Common myeloid progenitor, CD34-positive (primary cell): ENCODE data around the gene C2CD2.

Source experiments
- CTCF ChIA-PET: fragments of 350-600 bp; sonication (Branson Sonifier 250); formaldehyde crosslinking; loops from one replicate; lab custom pipeline; 2021; ENCODE audit warnings: antibody characterized with exemption; lab: Charles Lee
- POLR2A ChIA-PET: fragments of 350-600 bp; sonication (Branson Sonifier 250); formaldehyde crosslinking; loops from one replicate; lab custom pipeline; 2021; ENCODE audit warnings: antibody characterized with exemption; lab: Charles Lee
- DNase-seq, 3 donors: peaks; one replicate each; pipeline versions ENCODE4 v3.0.0 to v3.0.0-alpha.2; 2013
- H3K27ac ChIP-seq, 2 experiments: 1 replicate in 1 of 2; 2 replicates in 1 of 2; pipeline ENCODE4 v1.7.0; 2013; ENCODE audit warnings: inconsistent platforms in 2 of 2, low read length in 2 of 2, mild to moderate bottlenecking in 2 of 2, low read depth in 1 of 2, moderate library complexity in 1 of 2; ENCODE audit not compliant: severe bottlenecking in 2 of 2, insufficient read depth in 1 of 2, poor library complexity in 1 of 2
- H3K27me3 ChIP-seq, 5 experiments: replicated peaks in 2 of 5; 1 replicate in 3 of 5; 2 replicates in 2 of 5; pipeline versions ENCODE4 v1.6.1 to v1.7.0; 2013; ENCODE audit warnings: low read length in 4 of 5, mild to moderate bottlenecking in 2 of 5, moderate library complexity in 2 of 5, inconsistent platforms in 1 of 5; ENCODE audit not compliant: insufficient read depth in 5 of 5, control insufficient read depth in 4 of 5
- H3K36me3 ChIP-seq, 4 experiments: 1 replicate in 2 of 4; 2 replicates in 2 of 4; pipeline versions ENCODE4 v1.6.1 to v1.7.0; 2013; ENCODE audit warnings: low read length in 3 of 4, control low read depth in 1 of 4, mild to moderate bottlenecking in 1 of 4; ENCODE audit not compliant: control insufficient read depth in 4 of 4, insufficient read depth in 4 of 4
- H3K4me1 ChIP-seq, 4 experiments: 1 replicate in 3 of 4; 2 replicates in 1 of 4; pipeline versions ENCODE4 v1.6.1 to v1.7.1; 2013; ENCODE audit warnings: low read length in 3 of 4, mild to moderate bottlenecking in 3 of 4, control low read depth in 1 of 4, inconsistent platforms in 1 of 4, moderate library complexity in 1 of 4; ENCODE audit not compliant: control insufficient read depth in 4 of 4, insufficient read depth in 4 of 4; ENCODE audit errors: control extremely low read depth in 1 of 4
- H3K4me3 ChIP-seq, 7 experiments: 1 replicate in 4 of 7; 2 replicates in 3 of 7; pipeline versions ENCODE4 v1.5.1 to v1.7.0; 2013; ENCODE audit warnings: mild to moderate bottlenecking in 7 of 7, low read length in 6 of 7, moderate library complexity in 6 of 7, inconsistent platforms in 2 of 7, low read depth in 2 of 7, control low read depth in 1 of 7; ENCODE audit not compliant: insufficient read depth in 4 of 7, control insufficient read depth in 1 of 7; ENCODE audit errors: extremely low read depth in 1 of 7
- H3K9me3 ChIP-seq, 5 experiments: 1 replicate in 4 of 5; 2 replicates in 1 of 5; pipeline versions ENCODE4 v1.6.1 to v1.7.1; 2013; ENCODE audit warnings: low read length in 4 of 5, mild to moderate bottlenecking in 2 of 5, inconsistent platforms in 1 of 5, low read depth in 1 of 5, moderate library complexity in 1 of 5; ENCODE audit not compliant: control insufficient read depth in 4 of 5, insufficient read depth in 2 of 5; ENCODE audit errors: control extremely low read depth in 1 of 5
- WGBS: methylation state at CpG from one replicate; pipeline ENCODE4 v1.1.5; 2013; ENCODE audit not compliant: insufficient coverage; 5-methylcytosine and 5-hydroxymethylcytosine counted together

Gene C2CD2

GRCh38 chr21:41894922-41895557 lies 58.8 kb downstream of the C2CD2 start:
- POLR2A ChIA-PET, result interaction anchor here (0.9 to 1.3 kb wide), 5 partner anchors 10 to 223 kb away, joined by 3 to 9 read pairs (median 5); partner anchors contain the start of gene PRDM15
- Histone ChIP-seq H3K27me3 (no peaks in the 10 kb centered on the region), H3K4me3 (peak overlapping the region in 3 of 7 experiments; percentile 6 to 22 (median 7)), H3K27ac (peak overlapping the region in 1 of 2 experiments; percentile 14), H3K4me1 (peaks cover 12 to 50% (median 37%) of the 10 kb centered on the region in 4 experiments), H3K9me3 (no peaks in the 10 kb centered on the region), H3K36me3 (peaks cover 0 to 70% (median 17%) of the 10 kb centered on the region in 4 experiments)
- CTCF ChIA-PET, result interaction anchor here (0.8 to 2.3 kb wide), 11 partner anchors 10 to 223 kb away, joined by 3 to 16 read pairs (median 4); partner anchors contain the start of gene PRDM15
- DNase-seq, result peak; percentile 46 to 87 (median 79)
- WGBS, result 68% methylated on average over 6 of the region's 13 CpGs

GRCh38 chr21:41894511-41894910 lies 59.3 kb downstream of the C2CD2 start:
- H3K9me3 ChIP-seq, result no peaks in the 10 kb centered on the region
- no peaks in the 10 kb centered on the region for H3K27me3 ChIP-seq
- ChIA-PET POLR2A (interaction anchor here (1.2 to 1.3 kb wide), 2 partner anchors 9 to 15 kb away, joined by 5 to 7 read pairs; partner anchors contain the start of gene PRDM15), CTCF (interaction anchor here (1.0 to 2.3 kb wide), 5 partner anchors 9 to 35 kb away, joined by 3 to 16 read pairs (median 5); no protein-coding TSS in a partner anchor)
- 100% methylated on average over 6 of the region's 9 CpGs for WGBS
- peaks cover 0 to 67% (median 17%) of the 10 kb centered on the region in 4 experiments for H3K36me3 ChIP-seq
- H3K4me3 ChIP-seq, result no peak overlapping the region
- no peak for DNase-seq
- H3K4me1 ChIP-seq, result peaks cover 12 to 46% (median 35%) of the 10 kb centered on the region in 4 experiments
- peak overlapping the region in 1 of 2 experiments; percentile 14 for H3K27ac ChIP-seq

GRCh38 chr21:41892726-41893125 lies 61.1 kb downstream of the C2CD2 start:
- peaks cover 10 to 69% (median 21%) of the 10 kb centered on the region in 4 experiments for H3K36me3 ChIP-seq
- ChIA-PET POLR2A (no interaction called here), CTCF (interaction anchor here (1.2 to 1.3 kb wide), 2 partner anchors 15 to 224 kb away, joined by 3 read pairs; no protein-coding TSS in a partner anchor)
- no peak for DNase-seq
- no peak overlapping the region for H3K4me3 ChIP-seq
- no peaks in the 10 kb centered on the region for H3K27me3 ChIP-seq
- no peak overlapping the region for H3K27ac ChIP-seq
- H3K9me3 ChIP-seq, result no peaks in the 10 kb centered on the region
- 88% methylated on average over 14 of the region's 16 CpGs for WGBS
- H3K4me1 ChIP-seq, result peaks cover 12 to 35% (median 29%) of the 10 kb centered on the region in 4 experiments

- POLR2A ChIA-PET, result no interaction called here
- Histone ChIP-seq H3K4me1 (peaks cover 15 to 28% (median 25%) of the 10 kb centered on the region in 4 experiments), H3K27me3 (no peaks in the 10 kb centered on the region), H3K36me3 (peaks cover 11 to 61% (median 20%) of the 10 kb centered on the region in 4 experiments), H3K27ac (no peak overlapping the region), H3K4me3 (no peak overlapping the region), H3K9me3 (no peaks in the 10 kb centered on the region)
- WGBS, result 95% methylated on average over 5 of the region's 5 CpGs
- DNase-seq, result no peak
- CTCF ChIA-PET, result interaction anchor here (1.2 kb wide), 1 partner anchor 11 kb away, joined by 3 read pairs; no protein-coding TSS in a partner anchor
These were observed 62.7 kb downstream of the C2CD2 start for GRCh38 chr21:41891132-41891531.

- no peak for DNase-seq
- CTCF ChIA-PET, result interaction anchor here (1.2 kb wide), 1 partner anchor 12 kb away, joined by 3 read pairs; no protein-coding TSS in a partner anchor
- POLR2A ChIA-PET, result no interaction called here
- Histone ChIP-seq H3K27ac (no peak overlapping the region), H3K36me3 (peaks cover 11 to 56% (median 20%) of the 10 kb centered on the region in 4 experiments), H3K4me3 (no peak overlapping the region), H3K4me1 (peaks cover 17 to 28% (median 25%) of the 10 kb centered on the region in 4 experiments), H3K27me3 (no peaks in the 10 kb centered on the region), H3K9me3 (no peaks in the 10 kb centered on the region)
- no CpG with 5 or more reads among the region's 6 CpGs for WGBS
These were observed 63.5 kb downstream of the C2CD2 start for GRCh38 chr21:41890355-41890754.

GRCh38 chr21:41888749-41889376 lies 65.0 kb downstream of the C2CD2 start:
- Histone ChIP-seq H3K4me1 (peaks cover 8 to 28% (median 21%) of the 10 kb centered on the region in 4 experiments), H3K4me3 (no peak overlapping the region), H3K36me3 (peaks cover 11 to 44% (median 20%) of the 10 kb centered on the region in 4 experiments), H3K9me3 (no peaks in the 10 kb centered on the region), H3K27ac (no peak overlapping the region), H3K27me3 (no peaks in the 10 kb centered on the region)
- no peak for DNase-seq
- WGBS, result 95% methylated on average over 12 of the region's 13 CpGs
- POLR2A ChIA-PET, result no interaction called here
- CTCF ChIA-PET, result interaction anchor here (1.3 to 1.5 kb wide), 2 partner anchors 14 to 229 kb away, joined by 5 to 6 read pairs; no protein-coding TSS in a partner anchor
